Neural progenitor cell (in vitro differentiated cells): ENCODE results near the gene PRMT5.

Source experiments
- EZH2 ChIP-seq: fragments of 200-600 bp; sonication (generic); IDR thresholded peaks from 2 replicates; pipeline ENCODE4 v1.6.1; 2017; ENCODE audit warnings: antibody characterized with exemption, mild to moderate bottlenecking, moderate library complexity
- TF ChIP-seq, protein P1 (sequence below): fragments of 200-600 bp; sonication (generic); IDR thresholded peaks from 2 replicates; pipeline ENCODE4 v1.5.1; 2017; ENCODE audit warnings: antibody characterized with exemption, mild to moderate bottlenecking

GRCh38 chr14:22895402-22895801, 33.8 kb downstream of the PRMT5 start:
- TF ChIP-seq, protein P1, sequence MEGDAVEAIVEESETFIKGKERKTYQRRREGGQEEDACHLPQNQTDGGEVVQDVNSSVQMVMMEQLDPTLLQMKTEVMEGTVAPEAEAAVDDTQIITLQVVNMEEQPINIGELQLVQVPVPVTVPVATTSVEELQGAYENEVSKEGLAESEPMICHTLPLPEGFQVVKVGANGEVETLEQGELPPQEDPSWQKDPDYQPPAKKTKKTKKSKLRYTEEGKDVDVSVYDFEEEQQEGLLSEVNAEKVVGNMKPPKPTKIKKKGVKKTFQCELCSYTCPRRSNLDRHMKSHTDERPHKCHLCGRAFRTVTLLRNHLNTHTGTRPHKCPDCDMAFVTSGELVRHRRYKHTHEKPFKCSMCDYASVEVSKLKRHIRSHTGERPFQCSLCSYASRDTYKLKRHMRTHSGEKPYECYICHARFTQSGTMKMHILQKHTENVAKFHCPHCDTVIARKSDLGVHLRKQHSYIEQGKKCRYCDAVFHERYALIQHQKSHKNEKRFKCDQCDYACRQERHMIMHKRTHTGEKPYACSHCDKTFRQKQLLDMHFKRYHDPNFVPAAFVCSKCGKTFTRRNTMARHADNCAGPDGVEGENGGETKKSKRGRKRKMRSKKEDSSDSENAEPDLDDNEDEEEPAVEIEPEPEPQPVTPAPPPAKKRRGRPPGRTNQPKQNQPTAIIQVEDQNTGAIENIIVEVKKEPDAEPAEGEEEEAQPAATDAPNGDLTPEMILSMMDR: no peak
- TF ChIP-seq EZH2: no peak
